Measurements from ENCODE around the gene IFNA10. TPM values are rescaled to one million over a fixed set of nuclear protein-coding genes. Genes with fewer than 3 reads are reported as not detected.
"Not testable (repeated sequence)": the region's sequence is repeated elsewhere in the genome, so short reads cannot be mapped to it uniquely, and the experiment has no call there.

Gene IFNA10
- total and polyA plus RNA-seq, 9 of the 15 experiments (the other 6 are each of a cell fraction or from before 2014, with no cell fraction given), result not detected

DNA sequence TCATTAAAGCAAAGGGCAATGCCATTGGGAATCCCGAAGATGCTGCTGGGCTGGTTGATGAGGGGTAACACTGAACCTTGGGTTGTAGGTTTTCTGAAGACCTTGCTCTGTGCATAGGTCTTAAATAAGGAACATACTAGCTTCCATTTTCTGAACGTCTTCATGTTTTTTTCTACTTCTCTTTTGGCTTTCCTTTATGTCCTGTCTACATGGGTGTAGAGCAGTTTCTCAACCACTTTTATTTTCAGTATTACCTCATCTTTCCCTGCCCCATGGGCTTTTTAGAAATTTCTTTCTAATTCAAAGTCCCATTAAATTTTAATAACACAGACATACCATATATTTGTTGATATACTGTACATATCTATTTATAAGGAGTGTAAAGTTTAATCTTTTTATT lies 33.0 kb upstream of the IFNA10 start, which contains the start of gene IFNA14 (continued):
- no peak for TF ChIP-seq HSF4 (CRISPR knock-in tag; IDR thresholded peaks at IDR 0.05; ENCODE audit: borderline replicate concordance)
- TF ChIP-seq ZNF311 (CRISPR knock-in tag; IDR thresholded peaks at IDR 0.05), result no peak
- no peak for TF ChIP-seq NCOR1 (IDR thresholded peaks at IDR 0.05)
- TF ChIP-seq ETV6 (IDR thresholded peaks at IDR 0.05; ENCODE audit: borderline replicate concordance in 1 of 2, low read depth in 2 of 2, low read length in 1 of 2), result no peak
- TF ChIP-seq ETV6 (CRISPR knock-in tag; IDR thresholded peaks at IDR 0.05; ENCODE audit: borderline replicate concordance), result no peak

DNA sequence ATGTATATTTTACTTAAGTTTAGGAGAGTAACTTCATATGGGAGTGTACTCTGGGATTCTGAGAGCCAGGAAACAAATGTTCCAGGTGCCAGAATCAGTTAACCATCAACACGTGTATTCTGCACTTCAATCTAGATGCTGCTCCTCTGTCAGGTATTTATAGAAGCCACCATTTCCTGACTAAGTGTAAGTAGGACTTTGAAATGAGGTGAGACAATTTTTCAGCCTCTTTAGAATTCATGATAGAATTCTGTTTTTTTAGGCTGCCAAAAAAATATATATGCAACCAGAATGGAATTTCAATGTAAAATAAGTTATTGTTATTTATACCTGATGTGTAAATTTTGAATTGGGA lies 29.4 kb upstream of the IFNA10 start:
- H3K9me3 ChIP-seq (replicated peaks; ENCODE audit: control insufficient read depth, insufficient read depth, low read depth, low read length); H3K4me2 ChIP-seq (ENCODE audit: insufficient read depth, low read length); H2AFZ ChIP-seq (ENCODE audit: low read depth, low read length); H3K9me1 ChIP-seq (ENCODE audit: control insufficient read depth, insufficient read depth, low read length); in situ Hi-C loops (cut with MboI); ATAC-seq; H3K79me2 ChIP-seq (ENCODE audit: control insufficient read depth, insufficient read depth, low read length); H4K20me1 ChIP-seq (replicated peaks; ENCODE audit: control insufficient read depth, insufficient read depth, low read length); BruUV-seq (replicated peaks); H3K4me1 ChIP-seq (replicated peaks in 1 of 2; ENCODE audit: control insufficient read depth in 2 of 2, insufficient read depth in 2 of 2, low read length in 2 of 2); H3K27me3 ChIP-seq (ENCODE audit: control insufficient read depth in 2 of 2, insufficient read depth in 2 of 2, low read length in 2 of 2); CTCF ChIA-PET (ENCODE audit: low intra/inter-chr PET ratio); H3K4me3 ChIP-seq; DNase-seq (ENCODE audit: extremely low read depth in 1 of 4, low spot score in 3 of 4); FAIRE-seq; H3K27ac ChIP-seq (ENCODE audit: extremely low read depth, low read depth, low read length); H3K36me3 ChIP-seq (ENCODE audit: control insufficient read depth, insufficient read depth, low read length); POLR2A ChIA-PET; H3K9ac ChIP-seq (ENCODE audit: insufficient read depth in 1 of 2, low read depth in 2 of 2, low read length in 2 of 2); intact Hi-C loops (cut with micrococcal nuclease): not testable (repeated sequence)
- WGBS (ENCODE audit: insufficient coverage, low coverage, missing lambda C conversion rate), result no CpG with 5 or more reads among the region's 1 CpG

DNA sequence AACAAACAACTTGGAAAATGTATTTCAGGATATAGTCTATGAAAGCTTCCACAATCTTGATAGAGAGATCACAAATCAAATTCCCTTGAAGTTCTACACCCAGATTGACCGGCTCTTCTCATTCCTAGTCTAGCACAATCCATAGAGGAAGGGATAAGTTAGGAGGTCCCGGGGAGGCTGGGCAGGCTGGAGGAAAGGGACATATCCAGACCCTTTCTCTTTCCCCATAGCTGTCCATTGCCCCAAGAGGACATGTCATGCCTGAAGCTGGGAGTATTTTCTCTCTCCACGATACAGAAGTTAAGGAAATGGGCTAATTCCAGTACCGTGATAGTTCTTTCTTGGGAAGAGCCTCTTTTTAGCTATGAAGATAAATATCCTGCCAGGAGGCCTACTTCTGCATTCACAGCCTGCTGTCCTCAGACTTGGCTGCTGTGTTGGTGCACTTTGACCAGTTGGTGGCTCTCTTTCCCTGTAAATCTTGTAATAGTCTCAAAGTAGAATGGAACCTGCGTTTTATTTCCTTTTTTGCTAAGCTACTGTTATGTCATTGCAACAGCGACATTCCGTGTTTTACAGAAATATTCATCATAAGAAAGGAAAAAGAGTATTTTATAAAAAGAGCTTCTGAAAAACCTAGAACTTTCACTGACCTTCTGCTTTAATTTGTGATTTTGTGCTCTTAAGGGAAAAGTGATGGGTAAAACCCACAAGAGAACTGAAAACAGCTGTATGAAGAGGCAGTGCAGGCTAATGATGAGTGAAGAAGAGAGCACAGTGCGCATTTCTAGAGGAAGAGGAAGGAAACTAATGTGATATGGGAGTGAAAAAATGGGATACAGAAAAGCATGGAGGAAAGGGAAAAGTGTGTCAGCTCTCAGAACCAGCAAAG lies 28.8 kb upstream of the IFNA10 start:
- H3K9ac ChIP-seq (ENCODE audit: insufficient read depth in 1 of 2, low read depth in 2 of 2, low read length in 2 of 2); H3K27ac ChIP-seq (ENCODE audit: extremely low read depth, low read depth, low read length); H3K79me2 ChIP-seq (ENCODE audit: control insufficient read depth, insufficient read depth, low read length); H3K9me3 ChIP-seq (replicated peaks; ENCODE audit: control insufficient read depth, insufficient read depth, low read depth, low read length); CTCF ChIA-PET (ENCODE audit: low intra/inter-chr PET ratio); H3K4me2 ChIP-seq (ENCODE audit: insufficient read depth, low read length); H3K27me3 ChIP-seq (ENCODE audit: control insufficient read depth in 2 of 2, insufficient read depth in 2 of 2, low read length in 2 of 2); POLR2A ChIA-PET; H3K36me3 ChIP-seq (ENCODE audit: control insufficient read depth, insufficient read depth, low read length); BruUV-seq (replicated peaks); intact Hi-C loops (cut with micrococcal nuclease); in situ Hi-C loops (cut with MboI); H3K9me1 ChIP-seq (ENCODE audit: control insufficient read depth, insufficient read depth, low read length); H4K20me1 ChIP-seq (replicated peaks; ENCODE audit: control insufficient read depth, insufficient read depth, low read length); H2AFZ ChIP-seq (ENCODE audit: low read depth, low read length); FAIRE-seq; ATAC-seq; H3K4me1 ChIP-seq (replicated peaks in 1 of 2; ENCODE audit: control insufficient read depth in 2 of 2, insufficient read depth in 2 of 2, low read length in 2 of 2); DNase-seq (ENCODE audit: extremely low read depth in 1 of 4, low spot score in 3 of 4); H3K4me3 ChIP-seq: not testable (repeated sequence)
- no CpG with 5 or more reads among the region's 8 CpGs for WGBS (ENCODE audit: insufficient coverage, low coverage, missing lambda C conversion rate)
